Measurements from ENCODE around the gene ZRANB2.

DNA sequence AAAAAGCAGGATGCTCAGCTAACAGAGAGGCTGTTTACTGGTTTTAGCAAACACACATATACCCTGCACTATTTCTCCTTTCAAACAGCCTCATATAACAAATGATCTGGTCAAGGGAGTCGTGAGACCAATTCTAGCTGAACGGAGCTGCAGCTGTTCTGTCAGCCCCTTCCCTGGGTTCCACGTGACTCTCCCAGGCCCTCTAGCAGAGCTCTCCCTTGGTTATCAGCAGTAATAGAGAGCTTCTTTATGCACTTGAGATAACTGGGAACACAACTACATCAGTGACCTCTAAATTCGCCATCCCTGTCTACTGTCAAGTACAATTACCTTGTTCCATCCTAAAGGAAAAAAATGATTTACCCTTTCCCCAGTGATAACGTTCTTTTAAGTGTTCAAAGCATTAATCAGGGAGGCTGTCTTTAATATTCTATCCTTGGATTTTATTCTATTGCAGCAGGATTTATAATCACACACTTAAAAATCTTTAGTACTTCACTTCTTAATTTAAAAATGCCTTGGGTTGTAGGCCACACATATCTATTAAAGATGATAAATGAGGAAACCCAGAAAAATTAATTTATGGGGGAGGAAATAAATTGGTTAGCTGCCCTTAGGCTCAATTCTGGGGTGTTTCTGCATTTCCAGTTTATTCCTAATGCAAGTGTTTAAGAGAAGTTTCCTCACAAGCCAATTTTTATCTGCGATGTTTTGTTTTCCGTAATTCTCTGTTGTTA, 61.4 kb downstream of the ZRANB2 start:
- TF ChIP-seq, protein P1, sequence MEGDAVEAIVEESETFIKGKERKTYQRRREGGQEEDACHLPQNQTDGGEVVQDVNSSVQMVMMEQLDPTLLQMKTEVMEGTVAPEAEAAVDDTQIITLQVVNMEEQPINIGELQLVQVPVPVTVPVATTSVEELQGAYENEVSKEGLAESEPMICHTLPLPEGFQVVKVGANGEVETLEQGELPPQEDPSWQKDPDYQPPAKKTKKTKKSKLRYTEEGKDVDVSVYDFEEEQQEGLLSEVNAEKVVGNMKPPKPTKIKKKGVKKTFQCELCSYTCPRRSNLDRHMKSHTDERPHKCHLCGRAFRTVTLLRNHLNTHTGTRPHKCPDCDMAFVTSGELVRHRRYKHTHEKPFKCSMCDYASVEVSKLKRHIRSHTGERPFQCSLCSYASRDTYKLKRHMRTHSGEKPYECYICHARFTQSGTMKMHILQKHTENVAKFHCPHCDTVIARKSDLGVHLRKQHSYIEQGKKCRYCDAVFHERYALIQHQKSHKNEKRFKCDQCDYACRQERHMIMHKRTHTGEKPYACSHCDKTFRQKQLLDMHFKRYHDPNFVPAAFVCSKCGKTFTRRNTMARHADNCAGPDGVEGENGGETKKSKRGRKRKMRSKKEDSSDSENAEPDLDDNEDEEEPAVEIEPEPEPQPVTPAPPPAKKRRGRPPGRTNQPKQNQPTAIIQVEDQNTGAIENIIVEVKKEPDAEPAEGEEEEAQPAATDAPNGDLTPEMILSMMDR (IDR thresholded peaks at IDR 0.05) = no peak
- no peak for TF ChIP-seq ZC3H11A (IDR thresholded peaks at IDR 0.05)
- no peak for TF ChIP-seq EP300 (IDR thresholded peaks at IDR 0.05)
- TF ChIP-seq RARB (CRISPR knock-in tag; IDR thresholded peaks at IDR 0.05) = no peak
- TF ChIP-seq, protein P2, sequence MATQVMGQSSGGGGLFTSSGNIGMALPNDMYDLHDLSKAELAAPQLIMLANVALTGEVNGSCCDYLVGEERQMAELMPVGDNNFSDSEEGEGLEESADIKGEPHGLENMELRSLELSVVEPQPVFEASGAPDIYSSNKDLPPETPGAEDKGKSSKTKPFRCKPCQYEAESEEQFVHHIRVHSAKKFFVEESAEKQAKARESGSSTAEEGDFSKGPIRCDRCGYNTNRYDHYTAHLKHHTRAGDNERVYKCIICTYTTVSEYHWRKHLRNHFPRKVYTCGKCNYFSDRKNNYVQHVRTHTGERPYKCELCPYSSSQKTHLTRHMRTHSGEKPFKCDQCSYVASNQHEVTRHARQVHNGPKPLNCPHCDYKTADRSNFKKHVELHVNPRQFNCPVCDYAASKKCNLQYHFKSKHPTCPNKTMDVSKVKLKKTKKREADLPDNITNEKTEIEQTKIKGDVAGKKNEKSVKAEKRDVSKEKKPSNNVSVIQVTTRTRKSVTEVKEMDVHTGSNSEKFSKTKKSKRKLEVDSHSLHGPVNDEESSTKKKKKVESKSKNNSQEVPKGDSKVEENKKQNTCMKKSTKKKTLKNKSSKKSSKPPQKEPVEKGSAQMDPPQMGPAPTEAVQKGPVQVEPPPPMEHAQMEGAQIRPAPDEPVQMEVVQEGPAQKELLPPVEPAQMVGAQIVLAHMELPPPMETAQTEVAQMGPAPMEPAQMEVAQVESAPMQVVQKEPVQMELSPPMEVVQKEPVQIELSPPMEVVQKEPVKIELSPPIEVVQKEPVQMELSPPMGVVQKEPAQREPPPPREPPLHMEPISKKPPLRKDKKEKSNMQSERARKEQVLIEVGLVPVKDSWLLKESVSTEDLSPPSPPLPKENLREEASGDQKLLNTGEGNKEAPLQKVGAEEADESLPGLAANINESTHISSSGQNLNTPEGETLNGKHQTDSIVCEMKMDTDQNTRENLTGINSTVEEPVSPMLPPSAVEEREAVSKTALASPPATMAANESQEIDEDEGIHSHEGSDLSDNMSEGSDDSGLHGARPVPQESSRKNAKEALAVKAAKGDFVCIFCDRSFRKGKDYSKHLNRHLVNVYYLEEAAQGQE (IDR thresholded peaks at IDR 0.05) = no peak
- no peak for TF ChIP-seq ESRRA (IDR thresholded peaks at IDR 0.05; ENCODE audit: borderline replicate concordance, low read length)
- TF ChIP-seq, protein P3, sequence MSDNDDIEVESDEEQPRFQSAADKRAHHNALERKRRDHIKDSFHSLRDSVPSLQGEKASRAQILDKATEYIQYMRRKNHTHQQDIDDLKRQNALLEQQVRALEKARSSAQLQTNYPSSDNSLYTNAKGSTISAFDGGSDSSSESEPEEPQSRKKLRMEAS (IDR thresholded peaks at IDR 0.05) = no peak
- no peak for TF ChIP-seq POLR2A (IDR thresholded peaks at IDR 0.05; ENCODE audit: low read length)
- TF ChIP-seq, protein P4, sequence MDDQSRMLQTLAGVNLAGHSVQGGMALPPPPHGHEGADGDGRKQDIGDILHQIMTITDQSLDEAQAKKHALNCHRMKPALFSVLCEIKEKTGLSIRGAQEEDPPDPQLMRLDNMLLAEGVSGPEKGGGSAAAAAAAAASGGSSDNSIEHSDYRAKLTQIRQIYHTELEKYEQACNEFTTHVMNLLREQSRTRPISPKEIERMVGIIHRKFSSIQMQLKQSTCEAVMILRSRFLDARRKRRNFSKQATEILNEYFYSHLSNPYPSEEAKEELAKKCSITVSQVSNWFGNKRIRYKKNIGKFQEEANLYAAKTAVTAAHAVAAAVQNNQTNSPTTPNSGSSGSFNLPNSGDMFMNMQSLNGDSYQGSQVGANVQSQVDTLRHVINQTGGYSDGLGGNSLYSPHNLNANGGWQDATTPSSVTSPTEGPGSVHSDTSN (IDR thresholded peaks at IDR 0.05) = no peak
- TF ChIP-seq CEBPB (IDR thresholded peaks at IDR 0.05) = no peak
- no peak for TF ChIP-seq CBX2 (IDR thresholded peaks at IDR 0.05; ENCODE audit: borderline replicate concordance, low read depth)
- TF ChIP-seq FOSL2 (IDR thresholded peaks at IDR 0.05) = no peak
- TF ChIP-seq FOSL2 (CRISPR knock-in tag; IDR thresholded peaks at IDR 0.05) = no peak
